ENCODE data around the gene LMBR1. TPM values are rescaled to one million over a fixed set of nuclear protein-coding genes. Genes with fewer than 3 reads are reported as not detected.

LMBR1 gene
- total and polyA plus RNA-seq, 2 donors (not counting 3 experiments of a cell fraction or from before 2014, with no cell fraction given), result 14.0 to 72.9 TPM

- peaks cover under 1% of the 10 kb centered on the region for H3K4me1 ChIP-seq (ENCODE audit: control insufficient read depth, extremely low read depth, insufficient read depth, low read length)
- FAIRE-seq, result no peak
- H3K36me3 ChIP-seq (ENCODE audit: control insufficient read depth in 2 of 2, extremely low read depth in 1 of 2, insufficient read depth in 2 of 2, low read length in 2 of 2), result no peaks in the 10 kb centered on the region
- no peak for DNase-seq (ENCODE audit: low read depth, low spot score)
- TF ChIP-seq FOS (IDR thresholded peaks at IDR 0.05; ENCODE audit: borderline replicate concordance, insufficient read depth, low read length) (no peak), MYC (IDR thresholded peaks at IDR 0.05; ENCODE audit: low read depth, low read length) (no peak), POLR2AphosphoS5 (IDR thresholded peaks at IDR 0.05; ENCODE audit: insufficient read depth, low read depth, low read length) (no peak), CTCF (IDR thresholded peaks at IDR 0.05; ENCODE audit: extremely low read depth in 1 of 2, insufficient read depth in 1 of 2, low read depth in 1 of 2, low read length in 2 of 2) (no peak), GATA2 (IDR thresholded peaks at IDR 0.05; ENCODE audit: insufficient read depth, insufficient read length, low read depth, low read length) (no peak), POLR2A (IDR thresholded peaks at IDR 0.05; ENCODE audit: low read depth, low read length) (no peak), EZH2 (IDR thresholded peaks at IDR 0.05; ENCODE audit: borderline replicate concordance, low read depth, low read length, severe bottlenecking) (no peak), MAX (IDR thresholded peaks at IDR 0.05; ENCODE audit: insufficient read depth, insufficient read length) (no peak), JUN (IDR thresholded peaks at IDR 0.05; ENCODE audit: borderline replicate concordance, insufficient read depth, insufficient read length, low read depth) (no peak)
- H4K20me1 ChIP-seq (replicated peaks; ENCODE audit: control insufficient read depth, extremely low read depth, insufficient read depth, low read length), result peaks cover 2% of the 10 kb centered on the region
- no peaks in the 10 kb centered on the region for H3K9me1 ChIP-seq (replicated peaks; ENCODE audit: control insufficient read depth, extremely low read depth, insufficient read depth, low read length)
- ChIA-PET POLR2A (no interaction called here), CTCF (interaction anchor here (0.6 kb wide), 1 partner anchor 42 kb away, joined by 3 read pairs; no protein-coding TSS in a partner anchor)
- H3K4me2 ChIP-seq (ENCODE audit: insufficient read depth, low read length), result no peak overlapping the region
- intact Hi-C loops (cut with micrococcal nuclease), result no loop called here
- no peak overlapping the region for H3K9ac ChIP-seq (replicated peaks; ENCODE audit: extremely low read depth, insufficient read depth, low read length)
- dilution Hi-C loops (cut with MboI; ENCODE audit: extremely low pct_ligation_motif_present, low sequenced_read_pairs), result no loop called here
- no peak overlapping the region for H3K27ac ChIP-seq (ENCODE audit: insufficient read depth, low read depth, low read length)
- peaks cover 32% of the 10 kb centered on the region for H3K79me2 ChIP-seq (ENCODE audit: control insufficient read depth, insufficient read depth, low read length)
- no peaks in the 10 kb centered on the region for H3K27me3 ChIP-seq (ENCODE audit: control insufficient read depth in 2 of 2, insufficient read depth in 2 of 2, low read length in 2 of 2)
- BruUV-seq (replicated peaks), result no TSS peak
- H3K9me3 ChIP-seq (replicated peaks; ENCODE audit: control insufficient read depth, insufficient read depth, low read length), result no peaks in the 10 kb centered on the region
- H2AFZ ChIP-seq (ENCODE audit: low read depth, low read length), result no peak overlapping the region
- no peak overlapping the region for H3K4me3 ChIP-seq (replicated peaks in 1 of 3; ENCODE audit: insufficient read depth in 1 of 3, low read depth in 1 of 3, low read length in 3 of 3)
Observed at GRCh38 chr7:156886020-156886795, 6.8 kb downstream of the LMBR1 start.

All from endothelial cell of umbilical vein (primary cell).